Activated CD4-positive, alpha-beta T cell treated with anti-CD3 and anti-CD28 coated beads, Interleukin-2, amount 10 ng/mL, durations not matched to agents 24 days and 14 days (primary cell): ENCODE results near the gene ST6GALNAC1. TPM values are rescaled to one million over a fixed set of nuclear protein-coding genes. Genes with fewer than 3 reads are reported as not detected.

Experiments used
- DNase-seq: peaks from one replicate; pipeline ENCODE4 v3.0.0; 2022
- H3K27ac Mint-ChIP-seq: one replicate; pipeline ENCODE4 v1.8.0; 2022; ENCODE audit warnings: mild to moderate bottlenecking, mixed read lengths
- H3K27me3 Mint-ChIP-seq: one replicate; pipeline ENCODE4 v1.8.0; 2022; ENCODE audit warnings: mixed read lengths
- H3K36me3 Mint-ChIP-seq: one replicate; pipeline ENCODE4 v1.8.0; 2022; ENCODE audit warnings: low read depth, mild to moderate bottlenecking, mixed read lengths
- H3K4me1 Mint-ChIP-seq: one replicate; pipeline ENCODE4 v1.8.0; 2021; ENCODE audit warnings: mixed read lengths
- H3K4me3 Mint-ChIP-seq: one replicate; pipeline ENCODE4 v1.8.0; 2022; ENCODE audit warnings: mild to moderate bottlenecking, moderate library complexity, mixed read lengths
- H3K9me3 Mint-ChIP-seq: one replicate; pipeline ENCODE4 v1.8.0; 2021; ENCODE audit warnings: mixed read lengths
- intact Hi-C: fragments of 100-400 bp; cut with micrococcal nuclease; formaldehyde crosslinking; loops from one replicate; pipeline ENCODE4 v1.15.1; 2023
- total RNA-seq: library from RNA; stranded (reverse); gene quantifications from 2 replicates; pipeline ENCODE4 v1.2.3, GENCODE V29; 2022

ST6GALNAC1 gene
- total RNA-seq, 1 donor from 2014 or later, result 0.35 TPM

DNA sequence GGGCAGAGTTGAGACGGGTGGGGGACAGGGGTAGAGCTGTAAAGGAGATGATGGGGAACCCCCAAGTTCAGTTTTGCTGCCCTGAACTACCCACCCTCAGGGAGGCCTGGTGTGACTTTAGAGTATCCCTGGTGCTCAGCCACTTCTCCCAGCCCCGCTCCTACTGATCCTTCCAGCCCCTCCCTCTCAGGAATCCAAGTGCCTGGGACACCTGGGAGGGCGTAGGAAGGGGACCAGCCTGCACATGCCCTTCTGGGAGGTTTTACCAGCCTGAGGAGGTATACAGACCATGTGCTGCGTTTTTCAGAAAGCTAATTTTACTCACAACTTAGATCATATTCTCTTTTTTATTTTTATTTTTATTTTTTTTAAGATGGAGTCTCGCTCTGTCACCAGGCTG, 62.0 kb downstream of the ST6GALNAC1 start:
- H3K4me1 Mint-ChIP-seq, result peaks cover 10% of the 10 kb centered on the region
- no peaks in the 10 kb centered on the region for H3K36me3 Mint-ChIP-seq
- H3K27ac Mint-ChIP-seq, result no peak overlapping the region
- H3K9me3 Mint-ChIP-seq, result no peaks in the 10 kb centered on the region
- no peak overlapping the region for H3K4me3 Mint-ChIP-seq
- no peak for DNase-seq
- H3K27me3 Mint-ChIP-seq, result peaks cover 38% of the 10 kb centered on the region
- intact Hi-C loops, result no loop called here

DNA sequence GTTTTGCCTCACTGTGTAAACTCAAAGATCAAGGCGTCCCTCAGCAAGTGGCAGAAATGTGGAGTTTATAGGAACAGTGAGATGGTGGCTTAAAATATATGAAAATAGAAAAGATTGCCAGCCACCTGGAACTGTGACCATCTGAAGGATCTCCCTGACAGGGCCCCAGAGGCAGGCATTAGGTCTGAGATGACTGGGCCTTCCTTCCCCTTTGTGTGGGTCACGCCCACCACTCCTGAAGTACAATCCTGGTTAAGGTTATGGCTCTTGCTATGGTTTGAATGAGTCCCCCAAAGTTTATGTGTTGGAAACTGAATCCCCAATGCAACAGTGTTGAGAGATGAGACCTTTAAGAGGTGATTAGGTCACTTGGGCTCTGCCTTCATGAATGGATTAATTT, 64.3 kb downstream of the ST6GALNAC1 start:
- Mint-ChIP-seq H3K27ac (no peak overlapping the region), H3K9me3 (no peaks in the 10 kb centered on the region), H3K27me3 (peaks cover 24% of the 10 kb centered on the region), H3K4me3 (no peak overlapping the region), H3K4me1 (peaks cover 9% of the 10 kb centered on the region), H3K36me3 (no peaks in the 10 kb centered on the region)
- intact Hi-C loops, result no loop called here
- no peak for DNase-seq

DNA sequence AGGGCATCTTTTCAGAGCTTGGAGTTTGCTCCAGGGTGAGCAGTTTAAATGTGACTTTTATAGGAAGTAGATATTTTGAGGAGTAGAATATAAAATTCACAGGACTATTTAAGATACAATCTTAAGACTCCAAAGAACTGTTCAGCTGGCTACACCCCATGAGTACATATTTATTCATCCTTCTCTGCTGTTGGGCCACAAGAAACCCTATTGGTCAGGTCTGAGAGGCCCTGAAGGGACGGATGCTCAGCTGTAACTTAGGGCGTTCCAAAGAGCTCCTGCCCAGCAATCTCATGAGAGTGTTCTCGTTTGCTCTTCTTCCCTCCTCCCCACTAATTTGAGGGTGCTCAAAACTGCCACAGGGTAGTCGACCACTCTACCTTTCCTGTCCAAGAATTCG, 65.2 kb downstream of the ST6GALNAC1 start:
- H3K27me3 Mint-ChIP-seq, result peaks cover 15% of the 10 kb centered on the region
- no peak overlapping the region for H3K27ac Mint-ChIP-seq
- no peak for DNase-seq
- H3K9me3 Mint-ChIP-seq, result no peaks in the 10 kb centered on the region
- H3K4me1 Mint-ChIP-seq, result peaks cover 9% of the 10 kb centered on the region
- intact Hi-C loops, result no loop called here
- no peak overlapping the region for H3K4me3 Mint-ChIP-seq
- no peaks in the 10 kb centered on the region for H3K36me3 Mint-ChIP-seq

DNA sequence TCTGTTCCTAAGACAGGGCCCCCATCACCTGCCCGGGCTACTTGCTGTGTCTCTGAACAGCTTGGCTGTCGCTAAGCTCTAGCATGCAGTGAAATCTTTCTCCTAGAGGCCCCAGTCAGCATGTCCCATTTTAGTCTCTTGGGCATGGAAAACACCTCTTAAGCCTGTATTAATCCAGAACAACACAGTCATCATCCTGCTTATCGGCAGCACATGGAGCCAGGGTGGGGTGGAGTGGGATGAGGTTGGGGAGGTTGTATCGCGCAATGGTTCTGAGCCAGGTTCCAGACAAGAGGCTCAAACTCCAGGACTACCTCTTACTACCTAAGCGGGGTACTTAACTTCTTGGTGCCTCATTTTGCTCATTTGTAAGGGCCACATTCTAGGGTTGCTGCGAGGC, 65.7 kb downstream of the ST6GALNAC1 start:
- peaks cover 9% of the 10 kb centered on the region for H3K4me1 Mint-ChIP-seq
- no peak overlapping the region for H3K4me3 Mint-ChIP-seq
- peaks cover 11% of the 10 kb centered on the region for H3K27me3 Mint-ChIP-seq
- no peaks in the 10 kb centered on the region for H3K36me3 Mint-ChIP-seq
- DNase-seq, result no peak
- intact Hi-C loops, result no loop called here
- no peak overlapping the region for H3K27ac Mint-ChIP-seq
- H3K9me3 Mint-ChIP-seq, result no peaks in the 10 kb centered on the region

DNA sequence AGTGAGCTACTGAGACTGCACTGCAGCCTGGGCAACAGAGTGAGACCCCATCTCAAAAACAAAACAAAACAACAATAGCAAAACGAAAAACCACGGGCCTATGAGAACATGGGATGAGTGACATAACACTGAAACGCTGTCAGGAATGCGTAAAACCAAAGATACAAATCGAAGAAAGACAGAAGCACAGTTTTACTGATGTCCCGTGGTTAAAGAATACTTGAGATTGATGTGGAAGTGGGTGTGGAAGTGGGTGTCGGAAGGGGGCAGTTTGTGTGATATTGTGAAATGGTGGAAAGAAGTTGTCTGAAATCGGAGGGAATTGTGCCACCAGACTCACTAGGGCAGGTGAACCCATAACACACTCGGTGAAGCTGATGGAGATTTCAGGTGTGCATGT, 67.4 kb downstream of the ST6GALNAC1 start:
- intact Hi-C loops, result no loop called here
- Mint-ChIP-seq H3K27ac (no peak overlapping the region), H3K27me3 (peaks cover 1% of the 10 kb centered on the region), H3K9me3 (no peaks in the 10 kb centered on the region), H3K4me1 (peaks cover 9% of the 10 kb centered on the region), H3K36me3 (no peaks in the 10 kb centered on the region), H3K4me3 (no peak overlapping the region)
- DNase-seq, result no peak

DNA sequence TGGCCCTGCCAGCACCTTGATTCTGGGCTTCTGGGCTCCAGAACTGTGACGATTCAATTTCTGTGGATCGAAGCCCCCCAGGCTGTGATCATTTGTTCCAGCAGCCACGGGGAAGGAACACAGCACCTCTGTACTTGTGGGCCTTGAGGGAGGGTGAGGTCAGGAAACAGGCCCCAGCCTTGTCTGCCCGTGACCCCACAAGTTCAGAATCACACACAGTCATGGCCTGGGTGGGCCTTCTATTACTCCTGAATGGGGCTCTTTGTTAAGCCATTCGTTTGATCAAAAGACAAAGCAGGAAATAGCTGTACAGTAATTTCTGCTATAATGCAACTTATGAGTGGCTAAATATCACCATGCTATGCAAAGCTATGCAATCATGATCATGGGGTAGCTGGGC, 68.0 kb downstream of the ST6GALNAC1 start:
- Mint-ChIP-seq H3K4me3 (no peak overlapping the region), H3K9me3 (no peaks in the 10 kb centered on the region), H3K36me3 (no peaks in the 10 kb centered on the region), H3K27me3 (no peaks in the 10 kb centered on the region), H3K27ac (no peak overlapping the region), H3K4me1 (peaks cover 9% of the 10 kb centered on the region)
- no peak for DNase-seq
- intact Hi-C loops, result no loop called here

Other genes starting within 250 kb of the ST6GALNAC1 start
- gene UBE2O, start 190.6 kb downstream of the ST6GALNAC1 start, total RNA-seq, result 43.8 and 44.0 TPM in 2 replicates
- gene AANAT, start 176.2 kb downstream of the ST6GALNAC1 start, total RNA-seq, result not detected in 2 replicates
- 45.4 and 54.5 TPM in 2 replicates for gene RHBDF2, start 142.3 kb downstream of the ST6GALNAC1 start, total RNA-seq
- gene CYGB, start 106.0 kb downstream of the ST6GALNAC1 start, total RNA-seq, result not detected in 2 replicates
- gene PRCD, start 103.7 kb downstream of the ST6GALNAC1 start, total RNA-seq, result not detected in 2 replicates
- not detected in 2 replicates for gene ST6GALNAC2, start 57.9 kb downstream of the ST6GALNAC1 start, total RNA-seq
- gene MXRA7, start 67.2 kb upstream of the ST6GALNAC1 start, total RNA-seq, result 3.4 and 3.7 TPM in 2 replicates
- gene JMJD6, start 82.8 kb upstream of the ST6GALNAC1 start, total RNA-seq, result 82.5 and 86.3 TPM in 2 replicates
- gene METTL23, start 83.1 kb upstream of the ST6GALNAC1 start, total RNA-seq, result 32.9 and 35.5 TPM in 2 replicates
- gene SRSF2, start 93.6 kb upstream of the ST6GALNAC1 start, total RNA-seq, result 515 and 539 TPM in 2 replicates
- gene MFSD11, start 94.4 kb upstream of the ST6GALNAC1 start, total RNA-seq, result 15.1 and 15.3 TPM in 2 replicates
- gene MGAT5B, start 224.6 kb upstream of the ST6GALNAC1 start, total RNA-seq, result 0.21 and 0.51 TPM in 2 replicates